Natural killer cell (primary cell): ENCODE results near the gene CST3. TPM values are rescaled to one million over a fixed set of nuclear protein-coding genes. Genes with fewer than 3 reads are reported as not detected.

ENCODE experiments used
- ATAC-seq, 3 donors: fragments of 150-1000 bp in 2 of 3; fragments of 200-7000 bp in 1 of 3; cut with Tn5 transposase; 1 replicate in 1 of 3; 2 replicates in 2 of 3; pipeline ENCODE4 v1.10.0; 2021; ENCODE audit warnings: mild to moderate bottlenecking in 2 of 3, moderate library complexity in 2 of 3
- DNase-seq, 2 donors: peaks; one replicate each; pipeline versions ENCODE4 v3.0.0 to v3.0.0-alpha.2; 2013 to 2021; ENCODE audit warnings: mixed read lengths in 1 of 2
- H3K27ac ChIP-seq: one replicate; pipeline ENCODE4 v1.5.1; 2013; ENCODE audit warnings: mild to moderate bottlenecking, low read length
- H3K27me3 ChIP-seq: one replicate; pipeline ENCODE4 v1.6.1; 2013; ENCODE audit warnings: low read length; ENCODE audit not compliant: control insufficient read depth, insufficient read depth
- H3K36me3 ChIP-seq: one replicate; pipeline ENCODE4 v1.6.1; 2013; ENCODE audit warnings: low read length; ENCODE audit not compliant: control insufficient read depth, insufficient read depth
- H3K4me1 ChIP-seq: one replicate; pipeline ENCODE4 v1.6.1; 2013; ENCODE audit warnings: low read length; ENCODE audit not compliant: control insufficient read depth, insufficient read depth
- H3K4me3 ChIP-seq: one replicate; pipeline ENCODE4 v1.5.1; 2013; ENCODE audit warnings: low read length
- H3K9me3 ChIP-seq: one replicate; pipeline ENCODE4 v1.6.1; 2013; ENCODE audit warnings: low read length; ENCODE audit not compliant: control insufficient read depth, insufficient read depth
- H3K27ac Mint-ChIP-seq, 2 donors: one replicate each; pipeline ENCODE4 v1.8.0; 2022; ENCODE audit warnings: mild to moderate bottlenecking in 2 of 2, mixed read lengths in 2 of 2, moderate library complexity in 1 of 2
- H3K27me3 Mint-ChIP-seq, 2 donors: one replicate each; pipeline ENCODE4 v1.8.0; 2022; ENCODE audit warnings: low read depth in 2 of 2, mixed read lengths in 2 of 2
- H3K36me3 Mint-ChIP-seq: one replicate; pipeline ENCODE4 v1.8.0; 2022; ENCODE audit warnings: mixed read lengths
- H3K4me1 Mint-ChIP-seq, 2 donors: one replicate each; pipeline ENCODE4 v1.8.0; 2022; ENCODE audit warnings: mixed read lengths in 2 of 2
- H3K4me3 Mint-ChIP-seq: one replicate; pipeline ENCODE4 v1.8.0; 2022; ENCODE audit warnings: mild to moderate bottlenecking, moderate library complexity, mixed read lengths
- H3K9me3 Mint-ChIP-seq, 2 donors: one replicate each; pipeline ENCODE4 v1.8.0; 2022; ENCODE audit warnings: mixed read lengths in 2 of 2
- CTCF ChIP-seq: fragments of 200-600 bp; IDR thresholded peaks from one replicate; pipeline ENCODE4 v1.8.0; 2022; ENCODE audit warnings: antibody characterized with exemption
- WGBS: methylation state at CpG from one replicate; pipeline ENCODE4 v1.1.7; 2013; ENCODE audit warnings: missing lambda C conversion rate; ENCODE audit not compliant: insufficient coverage; 5-methylcytosine and 5-hydroxymethylcytosine counted together
- intact Hi-C: fragments of 100-400 bp; cut with micrococcal nuclease; formaldehyde crosslinking; loops from one replicate; pipeline ENCODE4 v1.14.2; 2022
- total RNA-seq, 4 donors: library from RNA; stranded (reverse); fragments of 120-200 nt in 1 of 4; gene quantifications; one replicate each; pipeline versions ENCODE4 v1.2.3 to v1.2.4, GENCODE V29; 2013 to 2022

The CST3 gene
- total RNA-seq, 3 donors from 2014 or later (not counting 1 experiment from before 2014, with no cell fraction given): 30.0 to 118 (median 83.8) TPM

- intact Hi-C loops: no loop called here
Measured at GRCh38 chr20:23658336-23658735, 20.6 kb upstream of the CST3 start.

GRCh38 chr20:23657202-23657601, 19.4 kb upstream of the CST3 start:
- no peak for TF ChIP-seq CTCF
- Histone ChIP-seq H3K27me3 (no peaks in the 10 kb centered on the region), H3K9me3 (no peaks in the 10 kb centered on the region), H3K36me3 (no peaks in the 10 kb centered on the region), H3K4me1 (peaks cover 14% of the 10 kb centered on the region), H3K4me3 (no peak overlapping the region), H3K27ac (no peak overlapping the region)
- ATAC-seq (no peak), DNase-seq (no peak)
- 85% methylated on average over 8 of the region's 8 CpGs for WGBS
- intact Hi-C loops: no loop called here
- Mint-ChIP-seq H3K27me3 (peaks cover 0 to 7% of the 10 kb centered on the region in 2 donors), H3K27ac (no peak overlapping the region), H3K4me3 (no peak overlapping the region), H3K9me3 (no peaks in the 10 kb centered on the region), H3K36me3 (no peaks in the 10 kb centered on the region), H3K4me1 (no peaks in the 10 kb centered on the region)

More at GRCh38 chr20:23658336-23658735, 20.6 kb upstream of the CST3 start:
- no peak for TF ChIP-seq CTCF
- no peak overlapping the region for H3K27ac ChIP-seq
- DNase-seq: no peak
- Mint-ChIP-seq H3K27ac (no peak overlapping the region), H3K4me3 (no peak overlapping the region), H3K9me3 (no peaks in the 10 kb centered on the region), H3K27me3 (peaks cover 0 to 6% of the 10 kb centered on the region in 2 donors), H3K4me1 (no peaks in the 10 kb centered on the region), H3K36me3 (no peaks in the 10 kb centered on the region)
- no peaks in the 10 kb centered on the region for H3K36me3 ChIP-seq
- no peaks in the 10 kb centered on the region for H3K9me3 ChIP-seq
- peaks cover 10% of the 10 kb centered on the region for H3K4me1 ChIP-seq
- WGBS: 88% methylated on average over 1 of the region's 2 CpGs
- no peaks in the 10 kb centered on the region for H3K27me3 ChIP-seq
- no peak for ATAC-seq
- H3K4me3 ChIP-seq: no peak overlapping the region

- DNase-seq: no peak
- ATAC-seq: no peak
- Histone ChIP-seq H3K4me1 (peaks cover 14% of the 10 kb centered on the region), H3K9me3 (no peaks in the 10 kb centered on the region), H3K27ac (no peak overlapping the region), H3K36me3 (no peaks in the 10 kb centered on the region), H3K4me3 (no peak overlapping the region), H3K27me3 (no peaks in the 10 kb centered on the region)
- intact Hi-C loops: no loop called here
- TF ChIP-seq CTCF: no peak
- Mint-ChIP-seq H3K36me3 (no peaks in the 10 kb centered on the region), H3K27me3 (peaks cover 0 to 7% of the 10 kb centered on the region in 2 donors), H3K4me1 (no peaks in the 10 kb centered on the region), H3K9me3 (no peaks in the 10 kb centered on the region), H3K27ac (no peak overlapping the region), H3K4me3 (no peak overlapping the region)
- 74% methylated on average over 10 of the region's 10 CpGs for WGBS
Measured at GRCh38 chr20:23656372-23656771, 18.6 kb upstream of the CST3 start.

- Histone ChIP-seq H3K4me1 (peaks cover 14% of the 10 kb centered on the region), H3K4me3 (no peak overlapping the region)
- intact Hi-C loops: no loop called here
Measured at GRCh38 chr20:23655491-23656211, 17.9 kb upstream of the CST3 start.

More at GRCh38 chr20:23655491-23656211, 17.9 kb upstream of the CST3 start:
- peaks cover 0 to 7% of the 10 kb centered on the region in 2 donors for H3K27me3 Mint-ChIP-seq
- Histone ChIP-seq H3K27me3 (no peaks in the 10 kb centered on the region), H3K9me3 (no peaks in the 10 kb centered on the region), H3K27ac (no peak overlapping the region), H3K36me3 (no peaks in the 10 kb centered on the region)
- no peaks in the 10 kb centered on the region for H3K9me3 Mint-ChIP-seq
- no peaks in the 10 kb centered on the region for H3K36me3 Mint-ChIP-seq
- ATAC-seq (peak in 2 of 3 donors; percentile 33 to 49), DNase-seq (no peak)
- no peak overlapping the region for H3K4me3 Mint-ChIP-seq
- no peak for TF ChIP-seq CTCF
- no peak overlapping the region for H3K27ac Mint-ChIP-seq
- 31% methylated on average over 23 of the region's 23 CpGs for WGBS
- no peaks in the 10 kb centered on the region for H3K4me1 Mint-ChIP-seq
